H1 (cell line): ENCODE measurements around the gene TDRD6. TPM values are rescaled to one million over a fixed set of nuclear protein-coding genes. Genes with fewer than 3 reads are reported as not detected.

ENCODE experiments used
- ATF2 ChIP-seq: IDR thresholded peaks from 2 replicates; pipeline ENCODE4 v1.6.1; 2012; ENCODE audit warnings: low read length, inconsistent platforms
- CTBP2 ChIP-seq: IDR thresholded peaks from 2 replicates; pipeline ENCODE4 v1.7.0; 2011; ENCODE audit warnings: borderline replicate concordance, mild to moderate bottlenecking, moderate library complexity, mixed read lengths, low read length; ENCODE audit not compliant: insufficient read depth, insufficient read length
- CTCF ChIP-seq, 3 experiments: IDR thresholded peaks; 1 replicate in 2 of 3; 2 replicates in 1 of 3; pipeline versions ENCODE4 v1.5.1 to v1.6.1; 2011; ENCODE audit warnings: low read length in 3 of 3, mild to moderate bottlenecking in 3 of 3, inconsistent platforms in 2 of 3, low read depth in 1 of 3, moderate library complexity in 1 of 3; ENCODE audit not compliant: insufficient read depth in 1 of 3; ENCODE audit errors: control extremely low read depth in 1 of 3
- JUN ChIP-seq: IDR thresholded peaks from 2 replicates; pipeline ENCODE4 v1.6.1; 2011; ENCODE audit warnings: low read depth, mild to moderate bottlenecking, improper control_type of control experiment, low read length
- JUND ChIP-seq: IDR thresholded peaks from 2 replicates; pipeline ENCODE4 v1.6.1; 2011; ENCODE audit warnings: mild to moderate bottlenecking, improper control_type of control experiment, low read length
- KDM1A ChIP-seq: fragments of 200-600, 300-600 bp; sonication (generic); IDR thresholded peaks from 2 replicates; pipeline ENCODE4 v1.7.1; 2016; ENCODE audit warnings: mild to moderate bottlenecking, low read length, borderline replicate concordance
- KDM5A ChIP-seq: fragments of 200-600 bp; IDR thresholded peaks from 2 replicates; pipeline ENCODE4 v1.7.1; 2012; ENCODE audit warnings: mild to moderate bottlenecking, low read length, inconsistent platforms, mixed read lengths
- SIX5 ChIP-seq: IDR thresholded peaks from 2 replicates; pipeline ENCODE4 v1.6.1; 2011; ENCODE audit warnings: mild to moderate bottlenecking, low read depth, low read length
- TBP ChIP-seq: IDR thresholded peaks from 2 replicates; pipeline ENCODE4 v1.6.1; 2011; ENCODE audit warnings: low read depth, low read length, improper control_type of control experiment
- TCF12 ChIP-seq: IDR thresholded peaks from 2 replicates; pipeline ENCODE4 v1.6.1; 2011; ENCODE audit warnings: low read depth, mild to moderate bottlenecking, low read length
- USF2 ChIP-seq: IDR thresholded peaks from 2 replicates; pipeline ENCODE4 v1.6.1; 2011; ENCODE audit warnings: low read length, improper control_type of control experiment
- YY1 ChIP-seq: IDR thresholded peaks from 2 replicates; pipeline ENCODE4 v1.6.1; 2011; ENCODE audit warnings: low read depth, mild to moderate bottlenecking, low read length
- polyA plus RNA-seq, 7 experiments: library from polyadenylated mRNA; depleted of rRNA in 3 of 7; stranded (reverse) in 5 of 7; unstranded in 2 of 7; fragments of >200 nt in 5 of 7; fragments of 200-250 nt in 2 of 7; gene quantifications; 1 replicate in 5 of 7; 2 replicates in 1 of 7; 4 replicates in 1 of 7; pipeline versions ENCODE4 v1.2.1 to v1.2.3, GENCODE V29; 2011 to 2013; ENCODE audit warnings: missing spikeins in 2 of 7, mixed read lengths in 2 of 7
- total RNA-seq: library from RNA; stranded (reverse); fragmentation: NEBNext Ultra II Directional; extraction: Animal tissue kit (Norgen Biotek cat#: 25700); gene quantifications from 2 replicates; pipeline ENCODE4 v1.2.1, GENCODE V29; 2021

The TDRD6 gene
- total and polyA plus RNA-seq, 2 of the 8 experiments (the other 6 are each of a cell fraction or from before 2014, with no cell fraction given): 0.06 to 0.19 TPM

- TF ChIP-seq JUND (no peak), ATF2 (no peak), YY1 (no peak), CTBP2 (no peak), TBP (no peak), USF2 (no peak), SIX5 (no peak), CTCF (IDR thresholded peaks at IDR 0.05; ENCODE audit: control extremely low read depth in 1 of 3, insufficient read depth in 1 of 3, low read depth in 1 of 3, low read length in 3 of 3) (no peak), JUN (no peak), KDM1A (no peak), KDM5A (no peak), TCF12 (no peak)
These were observed at the start of gene TDRD6 (continued) for GRCh38 chr6:46687619-46688097.
